GM19397 (cell line): ENCODE data around the gene PYCR2.

Experiments
- ATAC-seq: cut with Tn5 transposase; IDR thresholded peaks from one replicate; pipeline ENCODE4 v1.9.1; 2021; ENCODE audit warnings: mild to moderate bottlenecking, moderate library complexity; ENCODE audit not compliant: unreplicated experiment

Gene PYCR2

DNA sequence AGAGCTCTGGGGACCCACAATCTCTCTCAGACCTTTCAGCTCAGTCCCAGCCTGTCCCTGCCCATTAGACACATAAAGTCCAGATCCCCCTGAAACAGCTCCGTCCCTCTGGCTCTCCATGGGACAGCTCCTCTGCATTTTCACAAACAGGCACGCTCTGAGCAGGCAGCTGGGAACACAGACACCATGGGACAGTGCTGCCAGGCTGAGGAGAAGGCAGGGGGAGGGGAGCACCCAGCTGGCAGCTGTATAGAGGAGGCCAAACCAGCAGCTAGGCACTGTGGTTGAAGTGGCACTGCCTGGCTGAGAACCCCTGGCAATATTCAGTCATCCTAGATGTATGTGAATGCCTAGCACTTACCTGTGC is 43.8 kb downstream of the PYCR2 start:
- no peak for ATAC-seq

DNA sequence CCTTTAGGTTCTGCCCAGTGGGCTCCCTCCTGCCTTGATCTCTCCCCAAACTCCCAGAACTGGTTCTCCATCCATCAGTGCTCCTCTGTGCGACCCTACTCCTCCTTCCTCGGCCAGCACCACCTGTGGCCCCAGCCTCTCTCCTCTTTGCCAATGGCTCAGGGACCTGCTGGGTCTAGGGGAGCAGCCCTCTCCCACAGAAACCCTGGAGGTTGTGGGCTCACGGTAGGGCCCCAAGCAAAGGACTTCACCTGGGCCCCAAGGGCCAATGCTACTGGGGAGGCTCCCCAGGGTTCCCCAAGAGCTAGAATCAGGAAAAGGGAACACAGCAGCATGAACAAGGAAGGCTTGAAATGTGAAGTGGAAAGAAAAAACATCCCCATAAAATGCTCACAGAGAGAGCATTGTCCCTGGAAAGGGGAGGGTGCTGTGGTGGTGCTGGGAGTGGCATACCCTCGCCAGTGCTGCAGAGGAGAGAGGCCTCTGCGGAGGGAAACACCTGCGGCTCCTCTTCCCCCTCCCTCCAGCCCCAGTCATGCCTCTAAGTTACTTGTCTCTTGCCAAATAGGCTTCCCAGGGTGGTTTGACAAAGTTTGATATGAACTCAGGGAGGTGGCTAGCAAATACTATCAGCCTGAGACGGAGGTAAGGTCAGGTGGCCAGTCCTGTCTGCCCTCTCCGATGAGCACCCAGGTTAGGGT is 44.4 kb downstream of the PYCR2 start:
- ATAC-seq: no peak

DNA sequence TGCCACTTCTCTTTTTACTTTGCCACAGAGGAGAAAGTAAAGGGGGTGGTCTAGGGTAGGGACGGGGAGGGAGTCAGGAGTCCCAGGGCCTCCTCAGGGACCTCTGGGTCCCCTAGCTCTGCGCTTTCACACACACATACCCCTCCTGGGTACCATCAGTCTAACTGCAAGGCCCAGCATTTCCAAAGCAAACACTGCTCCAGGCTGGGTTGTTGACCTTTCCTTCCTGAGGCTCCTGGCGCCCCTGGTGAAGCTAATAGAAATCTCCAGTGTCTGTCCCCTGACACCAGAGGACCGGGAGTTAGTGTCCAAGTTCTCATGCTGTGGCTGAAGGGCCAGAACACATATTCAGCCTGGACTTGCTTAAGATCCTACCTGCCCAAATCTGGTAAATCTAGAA is 45.8 kb downstream of the PYCR2 start:
- ATAC-seq: no peak

DNA sequence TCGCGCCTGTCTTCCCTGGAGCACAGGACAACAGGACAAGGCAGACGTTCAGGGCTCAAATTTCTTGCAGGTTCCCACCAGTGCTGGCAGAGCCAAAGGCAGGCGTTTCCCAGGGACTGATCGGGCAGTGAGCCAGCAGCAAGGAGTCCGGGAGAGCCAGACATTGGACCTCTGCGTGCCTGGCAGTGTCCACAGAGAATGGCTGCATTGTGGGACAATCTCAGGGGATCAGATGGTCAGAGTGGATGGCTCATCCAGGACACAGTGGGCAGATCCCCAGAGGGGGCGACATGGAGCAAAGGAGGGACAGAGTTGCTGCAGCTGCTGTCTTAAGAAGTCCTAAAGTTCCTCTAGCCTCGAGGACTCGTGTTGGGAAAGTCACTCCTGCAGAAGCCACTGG is 46.5 kb downstream of the PYCR2 start:
- no peak for ATAC-seq

DNA sequence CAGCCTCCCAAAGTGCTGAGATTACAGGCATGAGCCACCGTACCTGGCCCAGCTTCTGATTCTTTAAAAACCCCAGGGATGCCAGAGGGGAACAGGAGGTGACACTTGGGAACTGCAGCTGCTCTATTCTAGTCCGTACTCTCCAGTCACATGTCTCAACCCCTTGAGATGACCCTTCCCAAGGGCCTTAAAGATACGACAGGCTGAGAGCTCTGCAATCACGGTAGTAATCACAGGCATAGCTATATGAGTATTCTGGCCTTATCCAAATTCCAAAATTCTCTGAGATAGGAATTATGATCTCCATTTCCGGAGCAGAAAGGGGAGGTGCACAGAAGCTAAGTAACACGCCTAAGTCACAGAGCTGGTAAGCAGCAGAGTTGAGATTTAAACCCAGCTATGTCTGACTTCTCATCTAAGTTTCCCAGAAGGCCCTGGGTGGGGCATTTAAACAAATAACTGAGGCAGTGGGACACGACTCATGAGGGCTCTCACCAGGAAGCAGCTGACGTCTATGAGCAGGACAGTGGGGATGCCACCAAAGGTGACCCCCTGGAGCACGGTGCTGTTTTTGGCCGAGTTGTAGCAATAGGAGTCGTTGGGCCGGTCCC is 47.0 kb downstream of the PYCR2 start:
- no peak for ATAC-seq

DNA sequence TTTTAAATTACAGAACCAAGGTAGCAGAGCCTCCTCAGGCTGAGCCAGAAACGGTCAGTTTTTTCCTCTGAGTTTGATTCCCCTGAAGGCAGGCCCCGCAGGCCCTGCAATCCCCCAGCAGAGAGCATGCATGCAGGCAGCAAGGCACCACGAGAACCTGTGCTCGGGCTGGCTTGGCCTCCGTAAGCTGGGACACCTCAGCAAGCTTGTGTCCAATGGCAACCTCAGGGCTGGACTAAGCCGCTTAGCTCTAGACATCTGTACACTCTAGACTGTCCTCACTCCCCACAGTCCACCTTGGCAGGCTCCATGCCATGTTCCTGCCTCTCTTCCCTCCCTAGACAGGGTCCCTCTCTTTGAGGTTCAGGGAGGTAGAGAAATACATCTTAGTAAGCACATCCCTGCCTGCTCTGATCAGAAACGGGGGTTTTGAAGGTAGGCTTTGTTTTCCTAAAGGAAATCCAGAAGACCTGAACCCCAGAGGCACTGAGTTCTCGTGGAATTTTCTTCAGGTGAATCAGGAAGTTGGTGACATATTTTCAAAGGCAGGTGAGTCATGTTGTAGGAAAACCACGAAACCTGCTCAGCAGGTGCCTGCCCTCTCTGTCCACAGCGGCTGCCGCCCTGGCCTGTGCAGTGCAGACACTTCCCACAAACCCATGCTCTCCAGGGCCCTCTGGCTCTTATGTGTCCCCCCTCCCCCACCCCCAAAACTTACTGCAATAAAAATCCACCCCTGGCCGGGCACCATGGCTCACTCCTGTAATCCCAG is 48.8 kb downstream of the PYCR2 start:
- no peak for ATAC-seq

DNA sequence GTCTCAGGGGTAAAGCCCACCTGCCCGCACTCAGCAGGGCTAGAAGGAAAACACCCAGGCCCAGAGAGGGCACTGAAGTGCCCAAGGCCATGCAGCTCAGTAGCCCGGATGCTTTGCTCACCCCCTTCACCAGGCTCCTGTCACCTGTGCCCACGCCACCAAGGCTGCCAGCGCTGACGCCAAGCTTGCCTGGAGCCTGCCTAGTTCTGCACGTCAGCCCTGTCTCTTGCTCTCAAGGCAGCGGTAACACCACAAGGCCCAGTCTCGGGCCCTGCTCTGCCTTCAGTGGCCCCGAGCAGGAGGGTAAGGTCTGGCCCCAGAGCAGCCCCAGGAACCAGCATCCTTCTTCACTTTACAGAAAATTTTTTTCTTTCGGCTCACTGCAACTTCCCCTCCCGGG is 49.6 kb downstream of the PYCR2 start:
- ATAC-seq: no peak

DNA sequence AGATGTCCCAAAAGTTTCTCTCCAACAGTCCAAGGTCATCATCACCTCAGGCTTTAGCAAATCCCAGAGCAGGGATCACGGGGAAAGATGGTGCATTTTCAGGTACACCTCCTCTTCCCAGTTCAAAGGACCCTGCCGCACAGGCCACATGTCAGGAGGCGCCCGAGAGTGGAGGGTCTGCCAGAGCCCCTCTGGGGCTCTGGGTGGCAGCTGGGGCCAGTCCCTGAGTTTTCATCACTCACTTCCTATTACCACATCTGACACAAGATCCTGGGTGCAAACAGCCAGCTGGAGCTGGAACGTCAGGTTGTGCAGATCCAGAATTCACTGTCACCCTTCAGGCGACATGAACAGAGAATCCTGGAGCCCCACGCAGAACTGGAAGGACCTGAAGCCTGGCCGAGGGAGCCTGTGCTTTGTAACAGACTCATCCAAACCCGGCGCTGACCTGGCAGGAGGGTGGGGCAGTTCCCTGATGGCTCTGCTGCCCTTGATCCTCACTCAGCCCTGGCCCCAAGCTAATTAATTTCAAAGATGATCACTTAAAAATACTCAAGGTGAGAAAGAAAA is 50.7 kb downstream of the PYCR2 start:
- ATAC-seq: no peak

DNA sequence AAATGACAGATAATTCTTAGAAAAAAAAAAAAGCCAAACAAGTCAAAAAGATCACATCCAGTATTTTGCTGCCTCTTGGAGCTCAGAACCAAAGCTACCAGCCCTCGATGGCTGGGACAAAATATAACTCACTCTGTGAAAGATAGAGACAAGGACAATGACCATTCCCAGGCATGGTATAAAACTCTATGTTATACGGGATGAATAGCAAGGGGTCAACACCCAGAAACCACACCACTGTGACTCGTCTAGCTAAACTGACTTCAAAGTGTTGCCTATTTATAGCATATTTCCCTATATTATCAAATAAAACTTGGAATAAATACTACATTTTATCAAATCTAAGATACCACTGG is 52.0 kb downstream of the PYCR2 start:
- ATAC-seq: no peak

DNA sequence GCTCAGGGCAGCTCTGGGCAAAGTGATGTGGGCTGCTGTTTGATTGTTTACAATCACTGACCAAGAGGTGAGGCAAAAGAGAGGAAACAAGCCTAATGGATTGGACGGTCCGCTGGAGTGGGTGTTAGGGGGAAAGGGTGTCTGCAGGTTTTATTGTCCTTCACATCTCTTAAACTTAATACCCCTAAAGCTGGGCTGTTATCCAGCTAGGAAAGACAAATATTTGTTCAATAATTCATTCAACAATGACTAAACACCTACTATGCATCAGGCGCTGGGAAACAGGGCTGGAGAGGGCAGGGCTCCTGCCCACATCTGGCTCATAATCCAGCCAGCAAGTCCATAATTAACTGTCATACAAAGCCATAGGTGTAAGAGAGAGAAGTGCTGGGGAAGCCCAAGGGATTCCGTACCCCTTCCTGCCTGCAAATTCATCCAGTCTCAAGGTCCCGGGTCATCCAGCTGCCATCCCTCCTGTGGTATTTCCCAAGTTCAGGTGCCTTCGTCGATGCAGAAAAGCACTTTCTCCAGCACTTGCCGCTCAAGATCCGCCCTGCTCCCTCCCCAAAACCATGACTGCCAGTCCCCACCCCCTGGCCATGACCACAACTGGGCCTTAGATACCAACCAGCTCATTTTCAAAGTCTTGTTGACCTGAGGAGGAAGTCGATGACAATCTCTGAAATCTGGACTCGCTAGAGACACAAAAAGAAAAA is 52.5 kb downstream of the PYCR2 start:
- ATAC-seq: no peak

DNA sequence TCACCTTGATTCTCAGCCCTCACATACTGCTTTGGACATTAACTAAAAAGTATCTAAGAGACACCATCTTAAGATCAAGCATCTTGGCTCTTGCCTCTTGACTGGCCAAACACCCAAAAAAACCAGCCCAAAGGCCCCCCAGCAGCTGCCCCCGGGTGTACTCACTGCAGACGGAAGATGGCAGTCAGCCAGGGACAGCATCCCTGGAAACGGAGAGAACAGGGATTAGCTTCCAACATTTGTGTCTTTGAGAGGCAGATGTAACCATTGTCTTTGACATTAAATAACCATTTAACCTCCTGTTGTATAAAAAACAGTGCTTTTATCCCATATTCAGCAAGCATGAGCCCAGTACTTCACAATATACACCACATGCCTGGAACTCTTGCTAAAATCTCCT is 53.1 kb downstream of the PYCR2 start:
- no peak for ATAC-seq
